IPS-15b (cell line): ENCODE data around the gene GSC.
"Not testable (repeated sequence)": the region's sequence is repeated elsewhere in the genome, so short reads cannot be mapped to it uniquely, and the experiment has no call there.

ENCODE experiments used
- H3K27me3 ChIP-seq: one replicate; pipeline ENCODE4 v1.6.1; 2013; ENCODE audit warnings: low read length; ENCODE audit not compliant: control insufficient read depth, insufficient read depth
- H3K36me3 ChIP-seq: one replicate; pipeline ENCODE4 v1.6.1; 2013; ENCODE audit warnings: low read length; ENCODE audit not compliant: control insufficient read depth, insufficient read depth
- H3K4me1 ChIP-seq: one replicate; pipeline ENCODE4 v1.6.1; 2013; ENCODE audit warnings: mild to moderate bottlenecking, low read length; ENCODE audit not compliant: control insufficient read depth, insufficient read depth
- H3K4me3 ChIP-seq: one replicate; pipeline ENCODE4 v1.5.1; 2013; ENCODE audit warnings: low read depth, low read length
- H3K9ac ChIP-seq: one replicate; pipeline ENCODE4 v1.6.1; 2013; ENCODE audit warnings: low read depth, mild to moderate bottlenecking, low read length
- H3K9me3 ChIP-seq: one replicate; pipeline ENCODE4 v1.6.1; 2013; ENCODE audit warnings: mild to moderate bottlenecking, low read length; ENCODE audit not compliant: control insufficient read depth, insufficient read depth

Gene GSC

DNA sequence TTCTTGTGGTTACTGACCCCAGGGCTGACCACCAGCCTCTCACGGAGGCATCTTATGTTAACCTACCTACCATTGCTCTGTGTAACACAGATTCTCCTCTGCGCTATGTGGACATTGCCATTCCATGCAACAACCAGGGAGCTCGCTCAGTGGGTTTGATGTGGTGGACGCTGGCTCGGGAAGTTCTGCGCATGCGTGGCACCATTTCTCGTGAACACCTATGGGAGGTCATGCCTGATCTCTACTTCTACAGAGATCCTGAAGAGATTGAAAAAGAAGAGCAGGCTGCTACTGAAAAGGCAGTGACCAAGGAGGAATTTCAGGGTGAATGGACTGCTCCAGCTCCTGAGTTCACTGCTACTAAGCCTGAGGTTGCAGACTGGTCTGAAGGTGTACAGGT lies 43.3 kb downstream of the GSC start:
- not testable (repeated sequence) for H3K4me1 ChIP-seq, H3K27me3 ChIP-seq, H3K9me3 ChIP-seq, H3K9ac ChIP-seq, H3K36me3 ChIP-seq, H3K4me3 ChIP-seq

DNA sequence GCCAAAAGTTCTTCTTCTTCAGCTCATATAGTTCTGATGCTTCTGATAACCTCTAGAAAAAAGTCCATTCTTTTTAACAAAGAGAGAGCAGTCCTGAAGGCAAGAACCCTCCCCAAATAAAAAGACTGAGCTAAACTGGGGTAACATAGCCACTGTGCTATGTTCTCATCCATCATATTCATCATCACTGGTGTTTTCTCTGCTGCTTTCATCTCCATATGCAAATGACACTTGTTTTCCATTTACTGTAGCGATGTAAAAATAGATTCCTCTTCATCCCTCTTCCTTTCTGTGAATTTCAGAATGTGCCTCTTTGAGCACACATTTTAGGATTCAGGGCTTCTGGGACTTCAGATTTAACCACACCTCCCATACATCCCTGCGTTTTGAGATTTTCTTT lies 44.9 kb downstream of the GSC start:
- Histone ChIP-seq H3K36me3 (no peaks in the 10 kb centered on the region), H3K9me3 (no peaks in the 10 kb centered on the region), H3K4me3 (no peak overlapping the region), H3K9ac (no peak overlapping the region), H3K27me3 (no peaks in the 10 kb centered on the region), H3K4me1 (no peaks in the 10 kb centered on the region)

DNA sequence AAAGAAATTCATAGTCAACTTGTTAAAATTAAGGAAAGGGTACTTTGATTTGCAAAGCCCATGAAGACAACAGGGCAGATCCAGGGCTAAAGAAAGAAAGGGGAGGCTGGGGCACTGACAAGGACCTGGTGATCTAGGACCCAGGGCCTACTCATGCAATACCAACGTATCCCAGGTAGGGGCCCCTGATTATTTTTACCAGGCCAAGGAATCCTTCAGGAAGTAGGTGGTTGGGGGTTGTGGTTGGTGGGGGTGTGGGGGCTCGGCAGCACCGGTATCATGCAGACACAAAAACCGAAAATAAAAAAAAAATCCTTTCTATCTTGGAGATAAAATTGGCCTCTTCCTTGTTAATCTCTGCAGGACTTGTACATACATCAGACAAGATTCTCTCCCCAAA lies 47.5 kb downstream of the GSC start:
- Histone ChIP-seq H3K4me1 (no peaks in the 10 kb centered on the region), H3K27me3 (no peaks in the 10 kb centered on the region), H3K4me3 (no peak overlapping the region), H3K36me3 (no peaks in the 10 kb centered on the region), H3K9ac (no peak overlapping the region), H3K9me3 (no peaks in the 10 kb centered on the region)
